ENCODE data around the gene NTNG1.

- TF ChIP-seq, protein P1, sequence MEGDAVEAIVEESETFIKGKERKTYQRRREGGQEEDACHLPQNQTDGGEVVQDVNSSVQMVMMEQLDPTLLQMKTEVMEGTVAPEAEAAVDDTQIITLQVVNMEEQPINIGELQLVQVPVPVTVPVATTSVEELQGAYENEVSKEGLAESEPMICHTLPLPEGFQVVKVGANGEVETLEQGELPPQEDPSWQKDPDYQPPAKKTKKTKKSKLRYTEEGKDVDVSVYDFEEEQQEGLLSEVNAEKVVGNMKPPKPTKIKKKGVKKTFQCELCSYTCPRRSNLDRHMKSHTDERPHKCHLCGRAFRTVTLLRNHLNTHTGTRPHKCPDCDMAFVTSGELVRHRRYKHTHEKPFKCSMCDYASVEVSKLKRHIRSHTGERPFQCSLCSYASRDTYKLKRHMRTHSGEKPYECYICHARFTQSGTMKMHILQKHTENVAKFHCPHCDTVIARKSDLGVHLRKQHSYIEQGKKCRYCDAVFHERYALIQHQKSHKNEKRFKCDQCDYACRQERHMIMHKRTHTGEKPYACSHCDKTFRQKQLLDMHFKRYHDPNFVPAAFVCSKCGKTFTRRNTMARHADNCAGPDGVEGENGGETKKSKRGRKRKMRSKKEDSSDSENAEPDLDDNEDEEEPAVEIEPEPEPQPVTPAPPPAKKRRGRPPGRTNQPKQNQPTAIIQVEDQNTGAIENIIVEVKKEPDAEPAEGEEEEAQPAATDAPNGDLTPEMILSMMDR (conservative IDR thresholded peaks at IDR 0.05; ENCODE audit: low read depth, low read length), result no peak
- TF ChIP-seq SMC3 (IDR thresholded peaks at IDR 0.05; ENCODE audit: low read depth, low read length) (no peak), POLR2A (IDR thresholded peaks at IDR 0.05; ENCODE audit: low read depth, low read length) (no peak), BHLHE40 (IDR thresholded peaks at IDR 0.05; ENCODE audit: low read depth, low read length) (no peak), MAZ (IDR thresholded peaks at IDR 0.05; ENCODE audit: borderline replicate concordance, low read depth, low read length) (no peak), RFX5 (IDR thresholded peaks at IDR 0.05; ENCODE audit: low read depth, low read length) (no peak), RAD21 (IDR thresholded peaks at IDR 0.05; ENCODE audit: low read length) (no peak), CEBPB (IDR thresholded peaks at IDR 0.05; ENCODE audit: low read depth, low read length) (no peak), RCOR1 (IDR thresholded peaks at IDR 0.05; ENCODE audit: insufficient replicate concordance, low read length) (no peak), FOS (IDR thresholded peaks at IDR 0.05; ENCODE audit: low read depth, low read length) (no peak), ELK1 (IDR thresholded peaks at IDR 0.05; ENCODE audit: borderline replicate concordance, low read depth, low read length) (no peak), MXI1 (IDR thresholded peaks at IDR 0.05; ENCODE audit: borderline replicate concordance, low read depth, low read length) (no peak), MAFK (IDR thresholded peaks at IDR 0.05; ENCODE audit: low read depth, low read length) (no peak)
Measured at GRCh38 chr1:107487506-107487905, 346.7 kb downstream of the NTNG1 start.

Measured in IMR-90 (cell line).